OCI-LY7 (cell line): ENCODE results near the gene POM121L2. TPM values are rescaled to one million over a fixed set of nuclear protein-coding genes. Genes with fewer than 3 reads are reported as not detected.

Experiments used
- BruUV-seq: library from RNA; stranded (reverse); fragments of 400-500 nt; replicated peaks from 2 replicates; lab custom pipeline; 2021; lab: Mats Ljungman, UMichigan
- CTCF ChIA-PET: fragments of 300-600 bp; sonication (Branson Sonifier 250); formaldehyde crosslinking; loops from one replicate; lab custom pipeline; 2022; ENCODE audit warnings: antibody characterized with exemption; ENCODE audit not compliant: unreplicated experiment; lab: Charles Lee
- POLR2A ChIA-PET: fragments of 300-600 bp; sonication (Branson Sonifier 250); formaldehyde crosslinking; loops from one replicate; lab custom pipeline; 2022; ENCODE audit warnings: antibody characterized with exemption; lab: Charles Lee
- DNase-seq: peaks from one replicate; pipeline ENCODE4 v3.0.0-alpha.2; 2015; ENCODE audit warnings: low spot score
- H2AFZ ChIP-seq: fragments of 200-600 bp; sonication (generic), shearing (Covaris generic); 2 replicates; pipeline ENCODE4 v1.6.1; 2014; ENCODE audit warnings: mild to moderate bottlenecking, antibody characterized with exemption, low read length, moderate library complexity
- H3K27ac ChIP-seq: fragments of 200-600 bp; sonication (generic); 2 replicates; pipeline ENCODE4 v1.5.1; 2014; ENCODE audit warnings: mixed run types, low read depth, mild to moderate bottlenecking, moderate library complexity, low read length, inconsistent platforms; ENCODE audit not compliant: poor library complexity, severe bottlenecking
- H3K36me3 ChIP-seq: fragments of 200-600 bp; sonication (generic); 2 replicates; pipeline ENCODE4 v1.6.1; 2014; ENCODE audit warnings: mild to moderate bottlenecking, antibody characterized with exemption, low read length, moderate library complexity, mixed read lengths; ENCODE audit not compliant: insufficient read depth
- H3K4me1 ChIP-seq: fragments of 200-600 bp; sonication (generic); 2 replicates; pipeline ENCODE4 v1.5.1; 2014; ENCODE audit warnings: mild to moderate bottlenecking, low read length; ENCODE audit not compliant: insufficient read depth, poor library complexity, severe bottlenecking
- H3K4me2 ChIP-seq: fragments of 200-600 bp; sonication (generic); 2 replicates; pipeline ENCODE4 v1.6.1; 2014; ENCODE audit warnings: mild to moderate bottlenecking, low read length
- H3K4me3 ChIP-seq: fragments of 200-600 bp; sonication (generic); 2 replicates; pipeline ENCODE4 v1.5.1; 2014; ENCODE audit warnings: mild to moderate bottlenecking, low read depth, low read length; ENCODE audit not compliant: poor library complexity, severe bottlenecking
- H3K79me2 ChIP-seq: fragments of 200-600 bp; sonication (generic); 2 replicates; pipeline ENCODE4 v1.6.1; 2016; ENCODE audit warnings: low read depth, mild to moderate bottlenecking, low read length, moderate library complexity, mixed read lengths; ENCODE audit not compliant: insufficient read depth
- H3K9me2 ChIP-seq: fragments of 200-600 bp; sonication (generic); 2 replicates; pipeline ENCODE4 v1.6.1; 2016; ENCODE audit warnings: mild to moderate bottlenecking, low read length, mixed read lengths; ENCODE audit not compliant: insufficient read depth
- H3K9me3 ChIP-seq: fragments of 200-600 bp; sonication (generic); 2 replicates; pipeline ENCODE4 v1.6.1; 2014; ENCODE audit warnings: mild to moderate bottlenecking, mixed run types, low read length, mixed read lengths
- H4K20me1 ChIP-seq: fragments of 200-600 bp; sonication (generic); 2 replicates; pipeline ENCODE4 v1.6.1; 2014; ENCODE audit warnings: mild to moderate bottlenecking, antibody characterized with exemption, low read length, moderate library complexity, mixed read lengths; ENCODE audit not compliant: insufficient read depth
- CTCF ChIP-seq: fragments of 200-600 bp; sonication (generic); conservative IDR thresholded peaks from 2 replicates; pipeline ENCODE4 v1.5.1; 2014; ENCODE audit warnings: mild to moderate bottlenecking, antibody characterized with exemption, low read length, moderate library complexity, mixed read lengths
- EZH2phosphoT487 ChIP-seq: fragments of 200-600 bp; sonication (generic); IDR thresholded peaks from 2 replicates; pipeline ENCODE4 v1.6.1; 2018; ENCODE audit warnings: low read depth, borderline replicate concordance, mild to moderate bottlenecking, mixed run types, antibody characterized with exemption, low read length, moderate library complexity, mixed read lengths
- intact Hi-C: fragments of 100-400 bp; cut with micrococcal nuclease; formaldehyde crosslinking; loops from one replicate; pipeline ENCODE4 v1.10.0; 2022; ENCODE audit not compliant: unreplicated experiment
- total RNA-seq, 2 experiments: library from RNA; depleted of rRNA in 1 of 2; stranded (reverse); fragments of >200 nt in 1 of 2; shearing (Covaris generic) in 1 of 2; gene quantifications; 2 replicates each; pipeline ENCODE4 v1.2.3, GENCODE V29; 2014 to 2022

POM121L2 gene
- total RNA-seq, 2 experiments from 2014 or later, result not detected

GRCh38 chr6:27333642-27334040, 21.6 kb upstream of the POM121L2 start:
- H4K20me1 ChIP-seq, result no peaks in the 10 kb centered on the region
- intact Hi-C loops, result no loop called here
- CTCF ChIA-PET, result no interaction called here
- H2AFZ ChIP-seq, result no peak overlapping the region
- POLR2A ChIA-PET, result interaction anchor here (0.9 to 1.0 kb wide), 2 partner anchors 71 to 326 kb away, joined by 3 read pairs; no protein-coding TSS in a partner anchor
- no peaks in the 10 kb centered on the region for H3K4me1 ChIP-seq
- no peaks in the 10 kb centered on the region for H3K9me2 ChIP-seq
- no peak overlapping the region for H3K4me3 ChIP-seq
- no peaks in the 10 kb centered on the region for H3K9me3 ChIP-seq
- H3K27ac ChIP-seq, result no peak overlapping the region
- TF ChIP-seq CTCF (no peak), EZH2phosphoT487 (no peak)
- no peak overlapping the region for H3K4me2 ChIP-seq
- no peaks in the 10 kb centered on the region for H3K36me3 ChIP-seq
- no peak for DNase-seq
- no TSS peak for BruUV-seq
- H3K79me2 ChIP-seq, result no peaks in the 10 kb centered on the region

- Histone ChIP-seq H4K20me1 (no peaks in the 10 kb centered on the region), H3K9me3 (no peaks in the 10 kb centered on the region), H3K4me1 (no peaks in the 10 kb centered on the region), H2AFZ (no peak overlapping the region), H3K4me3 (no peak overlapping the region), H3K4me2 (no peak overlapping the region), H3K9me2 (no peaks in the 10 kb centered on the region), H3K79me2 (no peaks in the 10 kb centered on the region), H3K27ac (no peak overlapping the region), H3K36me3 (no peaks in the 10 kb centered on the region)
- no peak for TF ChIP-seq EZH2phosphoT487
- no peak for TF ChIP-seq CTCF
- no peak for DNase-seq
- intact Hi-C loops, result no loop called here
- BruUV-seq, result no TSS peak
- ChIA-PET POLR2A (interaction anchor here (1.0 kb wide), 1 partner anchor 326 kb away, joined by 3 read pairs; no protein-coding TSS in a partner anchor), CTCF (no interaction called here)
Measured at GRCh38 chr6:27332692-27333641, 20.9 kb upstream of the POM121L2 start.
